Endothelial cell of hepatic sinusoid (primary cell): ENCODE data around the gene FLT3.
"Not testable (repeated sequence)": the region's sequence is repeated elsewhere in the genome, so short reads cannot be mapped to it uniquely, and the experiment has no call there.

Experiments
- in situ Hi-C: cut with HindIII; loops from 2 replicates; pipeline ENCODE4 v1.10.0; 2017; ENCODE audit warnings: low sequenced_read_pairs

FLT3 gene

GRCh38 chr13:28100150-28101121 lies at the start of gene FLT3:
FLT3 (minus strand) TSS chr13:28100576; CDS start chr13:28100510, 66 bp downstream.
- in situ Hi-C loops = no loop called here

- in situ Hi-C loops = no loop called here
Measured at GRCh38 chr13:28147495-28147894, 47.1 kb upstream of the FLT3 start.

- in situ Hi-C loops = no loop called here
Measured at GRCh38 chr13:28145049-28145448, 44.7 kb upstream of the FLT3 start.

- in situ Hi-C loops = not testable (repeated sequence)
Measured at GRCh38 chr13:28141542-28141941, 41.2 kb upstream of the FLT3 start.

- in situ Hi-C loops = no loop called here
Measured at GRCh38 chr13:28140433-28141125, 40.2 kb upstream of the FLT3 start.

GRCh38 chr13:28138756-28139470 lies 38.5 kb upstream of the FLT3 start:
- in situ Hi-C loops = no loop called here

GRCh38 chr13:28138012-28138755 lies 37.8 kb upstream of the FLT3 start, which contains the start of gene PAN3:
PAN3 (plus strand) TSS chr13:28138545; CDS start chr13:28138658, 113 bp downstream.
- in situ Hi-C loops = no loop called here

- in situ Hi-C loops = no loop called here
Measured at GRCh38 chr13:28137596-28137995, 37.2 kb upstream of the FLT3 start.

- in situ Hi-C loops = no loop called here
Measured at GRCh38 chr13:28136916-28137315, 36.5 kb upstream of the FLT3 start.

- in situ Hi-C loops = no loop called here
Measured at GRCh38 chr13:28131646-28132045, 31.3 kb upstream of the FLT3 start.

GRCh38 chr13:28129911-28130693 lies 29.7 kb upstream of the FLT3 start:
- in situ Hi-C loops = no loop called here

- in situ Hi-C loops = no loop called here
Measured at GRCh38 chr13:28128926-28129325, 28.6 kb upstream of the FLT3 start.

GRCh38 chr13:28128030-28128429 lies 27.7 kb upstream of the FLT3 start:
- in situ Hi-C loops = no loop called here

- in situ Hi-C loops = no loop called here
Measured at GRCh38 chr13:28121224-28121623, 20.8 kb upstream of the FLT3 start.

GRCh38 chr13:28120317-28120716 lies 19.9 kb upstream of the FLT3 start:
- in situ Hi-C loops = no loop called here

GRCh38 chr13:28117689-28118377 lies 17.5 kb upstream of the FLT3 start:
- in situ Hi-C loops = no loop called here

- in situ Hi-C loops = no loop called here
Measured at GRCh38 chr13:28116736-28117135, 16.4 kb upstream of the FLT3 start.

- in situ Hi-C loops = no loop called here
Measured at GRCh38 chr13:28110414-28110813, 10.0 kb upstream of the FLT3 start.

GRCh38 chr13:28106976-28107375 lies 6.6 kb upstream of the FLT3 start:
- in situ Hi-C loops = no loop called here
